ENCODE data around the gene RAET1E.
A peak's percentile ranks its signal among the peaks of the same experiment; 100 is the strongest.

The RAET1E gene

DNA sequence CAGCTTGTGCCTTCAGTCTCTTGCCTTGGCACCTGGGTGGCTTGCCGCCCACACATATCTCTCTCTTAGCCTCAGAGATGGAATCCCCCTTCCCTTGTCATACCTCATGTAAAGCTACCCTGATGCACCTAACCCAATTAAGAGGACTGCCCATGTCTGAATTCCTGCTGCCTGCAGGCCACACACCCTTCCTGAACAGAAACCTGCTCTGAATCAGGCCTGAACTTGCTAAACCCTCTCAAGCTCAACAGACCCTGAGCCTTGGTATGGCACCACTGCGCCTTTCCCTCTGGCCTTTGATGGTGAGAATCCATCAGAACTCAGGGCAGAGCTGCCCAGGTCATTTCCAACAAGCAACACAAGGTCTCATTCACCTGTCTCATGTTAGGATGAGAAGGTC, 19.8 kb upstream of the RAET1E start:
- DNase-seq (ENCODE audit: low spot score) = no peak
- no peak overlapping the region for H2BK15ac ChIP-seq (ENCODE audit: low read length)
- peaks cover 3 to 56% (median 26%) of the 10 kb centered on the region in 3 experiments for H3K27me3 ChIP-seq (ENCODE audit: control insufficient read depth in 3 of 3, insufficient read depth in 3 of 3, low read depth in 1 of 3, low read length in 3 of 3)
- H3K9me3 ChIP-seq (replicated peaks in 1 of 2; ENCODE audit: control insufficient read depth in 2 of 2, insufficient read depth in 1 of 2, low read depth in 1 of 2, low read length in 2 of 2) = peaks cover 0 to 2% of the 10 kb centered on the region in 2 donors
- H4K91ac ChIP-seq (ENCODE audit: low read depth, low read length, poor library complexity) = no peak overlapping the region
- H4K8ac ChIP-seq (ENCODE audit: low read depth, low read length) = no peak overlapping the region
- no peak overlapping the region for H2AK5ac ChIP-seq (ENCODE audit: low read depth, low read length)
- no peak overlapping the region for H3K27ac ChIP-seq (replicated peaks; ENCODE audit: low read length)
- H3K4ac ChIP-seq (ENCODE audit: low read length) = no peak overlapping the region
- H3K18ac ChIP-seq (ENCODE audit: low read length) = no peak overlapping the region
- H3K4me2 ChIP-seq (ENCODE audit: insufficient read depth, low read length, poor library complexity, severe bottlenecking) = no peak overlapping the region
- H3K4me1 ChIP-seq (ENCODE audit: control insufficient read depth in 2 of 2, insufficient read depth in 1 of 2, low read depth in 1 of 2, low read length in 2 of 2) = peaks cover 0 to under 1% of the 10 kb centered on the region in 2 donors
- H3K14ac ChIP-seq (ENCODE audit: low read length) = no peak overlapping the region
- no CpG with 5 or more reads among the region's 2 CpGs for WGBS, 2 donors (ENCODE audit: extremely low coverage in 2 of 2, insufficient read length in 2 of 2, insufficient replicate concordance in 1 of 2)
- H2BK5ac ChIP-seq (ENCODE audit: low read length) = no peak overlapping the region
- no peaks in the 10 kb centered on the region for H3K79me1 ChIP-seq (ENCODE audit: low read depth, low read length)
- no peak overlapping the region for H3K9ac ChIP-seq (ENCODE audit: low read depth, low read length, poor library complexity)
- H2AFZ ChIP-seq (ENCODE audit: low read length) = no peak overlapping the region
- H2BK12ac ChIP-seq (ENCODE audit: low read length) = no peak overlapping the region
- no peak overlapping the region for H2BK120ac ChIP-seq (ENCODE audit: low read depth, low read length)
- H3K23ac ChIP-seq (ENCODE audit: low read depth, low read length, poor library complexity) = no peak overlapping the region
- no peaks in the 10 kb centered on the region for H3K36me3 ChIP-seq (replicated peaks in 1 of 2; ENCODE audit: control insufficient read depth in 2 of 2, insufficient read depth in 2 of 2, low read length in 2 of 2)
- H3K4me3 ChIP-seq (ENCODE audit: low read length in 2 of 2) = no peak overlapping the region

DNA sequence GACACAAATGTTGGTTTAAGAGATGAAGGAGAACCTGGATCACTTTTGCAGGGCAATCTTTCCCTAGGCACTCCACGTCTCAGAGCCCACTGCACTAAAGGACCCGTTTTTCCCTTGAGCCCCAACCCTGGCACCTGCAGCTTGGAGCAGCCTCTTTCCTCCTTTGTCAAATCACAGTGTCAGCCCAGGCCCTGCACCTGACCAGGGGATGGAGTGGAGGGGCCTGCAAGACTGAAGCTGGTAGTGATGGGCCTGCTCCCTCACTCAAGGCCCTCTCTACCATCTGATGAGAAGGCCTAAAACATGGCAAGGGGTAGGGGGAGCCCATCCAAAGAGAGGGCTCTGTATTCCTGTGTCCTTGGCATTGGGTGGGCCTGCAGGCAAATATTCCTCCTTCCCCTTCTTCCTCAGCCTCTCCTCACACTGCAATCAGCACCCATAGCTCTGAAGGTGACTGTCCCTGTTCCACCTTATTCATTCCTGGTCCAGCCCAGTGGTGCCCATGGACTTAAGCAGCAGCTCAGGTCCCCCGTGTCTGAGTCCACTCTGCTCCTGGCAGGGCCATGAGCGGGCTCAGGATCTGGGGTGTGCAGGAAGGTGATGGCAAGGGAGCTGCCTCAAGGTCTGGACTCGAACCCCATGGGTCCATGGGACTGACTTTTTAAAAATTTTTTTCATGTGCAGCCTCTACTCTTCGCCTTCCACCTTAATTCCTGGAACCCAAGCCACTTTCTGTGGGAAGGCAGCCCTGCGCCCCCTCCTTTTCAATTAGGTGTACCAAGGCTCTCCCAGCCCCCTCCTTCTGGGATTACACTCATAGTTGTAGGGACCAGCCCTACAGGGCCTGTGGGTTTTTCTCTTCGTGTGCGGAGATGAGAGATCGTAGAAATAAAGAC, 18.3 kb upstream of the RAET1E start:
- Histone ChIP-seq H3K9me3 (replicated peaks in 1 of 2; ENCODE audit: control insufficient read depth in 2 of 2, insufficient read depth in 1 of 2, low read depth in 1 of 2, low read length in 2 of 2) (peaks cover 0 to under 1% of the 10 kb centered on the region in 2 donors), H2BK120ac (ENCODE audit: low read depth, low read length) (no peak overlapping the region), H3K27me3 (ENCODE audit: control insufficient read depth in 3 of 3, insufficient read depth in 3 of 3, low read depth in 1 of 3, low read length in 3 of 3) (peaks cover 0 to 41% (median 12%) of the 10 kb centered on the region in 3 experiments), H2BK5ac (ENCODE audit: low read length) (peak overlapping the region; percentile 16), H3K9ac (ENCODE audit: low read depth, low read length, poor library complexity) (no peak overlapping the region), H2AFZ (ENCODE audit: low read length) (no peak overlapping the region), H3K14ac (ENCODE audit: low read length) (no peak overlapping the region), H4K8ac (ENCODE audit: low read depth, low read length) (no peak overlapping the region), H2BK15ac (ENCODE audit: low read length) (no peak overlapping the region), H4K91ac (ENCODE audit: low read depth, low read length, poor library complexity) (no peak overlapping the region), H3K18ac (ENCODE audit: low read length) (no peak overlapping the region), H3K79me1 (ENCODE audit: low read depth, low read length) (no peaks in the 10 kb centered on the region), H3K4me1 (ENCODE audit: control insufficient read depth in 2 of 2, insufficient read depth in 1 of 2, low read depth in 1 of 2, low read length in 2 of 2) (no peaks in the 10 kb centered on the region), H3K4ac (ENCODE audit: low read length) (no peak overlapping the region), H3K23ac (ENCODE audit: low read depth, low read length, poor library complexity) (no peak overlapping the region), H2AK5ac (ENCODE audit: low read depth, low read length) (no peak overlapping the region), H2BK12ac (ENCODE audit: low read length) (no peak overlapping the region), H3K36me3 (replicated peaks in 1 of 2; ENCODE audit: control insufficient read depth in 2 of 2, insufficient read depth in 2 of 2, low read length in 2 of 2) (no peaks in the 10 kb centered on the region), H3K4me3 (ENCODE audit: low read length in 2 of 2) (peak overlapping the region in 1 of 2 donors; percentile 37), H3K4me2 (ENCODE audit: insufficient read depth, low read length, poor library complexity, severe bottlenecking) (no peak overlapping the region), H3K27ac (replicated peaks; ENCODE audit: low read length) (no peak overlapping the region)
- no peak for DNase-seq (ENCODE audit: low spot score)
- no CpG with 5 or more reads among the region's 10 CpGs for WGBS, 2 donors (ENCODE audit: extremely low coverage in 2 of 2, insufficient read length in 2 of 2, insufficient replicate concordance in 1 of 2)

- Histone ChIP-seq H3K14ac (ENCODE audit: low read length) (no peak overlapping the region), H3K4ac (ENCODE audit: low read length) (no peak overlapping the region), H2BK120ac (ENCODE audit: low read depth, low read length) (no peak overlapping the region), H3K9ac (ENCODE audit: low read depth, low read length, poor library complexity) (no peak overlapping the region), H2AK5ac (ENCODE audit: low read depth, low read length) (no peak overlapping the region), H2BK12ac (ENCODE audit: low read length) (no peak overlapping the region), H3K36me3 (replicated peaks in 1 of 2; ENCODE audit: control insufficient read depth in 2 of 2, insufficient read depth in 2 of 2, low read length in 2 of 2) (no peaks in the 10 kb centered on the region), H3K9me3 (replicated peaks in 1 of 2; ENCODE audit: control insufficient read depth in 2 of 2, insufficient read depth in 1 of 2, low read depth in 1 of 2, low read length in 2 of 2) (peaks cover 0 to 5% of the 10 kb centered on the region in 2 donors), H2BK15ac (ENCODE audit: low read length) (no peak overlapping the region), H4K91ac (ENCODE audit: low read depth, low read length, poor library complexity) (no peak overlapping the region), H3K23ac (ENCODE audit: low read depth, low read length, poor library complexity) (no peak overlapping the region), H3K4me2 (ENCODE audit: insufficient read depth, low read length, poor library complexity, severe bottlenecking) (no peak overlapping the region), H4K8ac (ENCODE audit: low read depth, low read length) (no peak overlapping the region), H3K27ac (replicated peaks; ENCODE audit: low read length) (no peak overlapping the region), H3K18ac (ENCODE audit: low read length) (no peak overlapping the region), H2BK5ac (ENCODE audit: low read length) (no peak overlapping the region), H2AFZ (ENCODE audit: low read length) (no peak overlapping the region), H3K4me1 (ENCODE audit: control insufficient read depth in 2 of 2, insufficient read depth in 1 of 2, low read depth in 1 of 2, low read length in 2 of 2) (no peaks in the 10 kb centered on the region), H3K27me3 (ENCODE audit: control insufficient read depth in 3 of 3, insufficient read depth in 3 of 3, low read depth in 1 of 3, low read length in 3 of 3) (peaks cover 0 to 22% (median 0%) of the 10 kb centered on the region in 3 experiments), H3K4me3 (ENCODE audit: low read length in 2 of 2) (peak overlapping the region in 1 of 2 donors; percentile 5), H3K79me1 (ENCODE audit: low read depth, low read length) (peaks cover 3% of the 10 kb centered on the region)
- WGBS, 2 donors (ENCODE audit: extremely low coverage in 2 of 2, insufficient read length in 2 of 2, insufficient replicate concordance in 1 of 2) = no CpG with 5 or more reads among the region's 9 CpGs
- no peak for DNase-seq (ENCODE audit: low spot score)
Observed at GRCh38 chr6:149913540-149914240, 15.8 kb upstream of the RAET1E start.

DNA sequence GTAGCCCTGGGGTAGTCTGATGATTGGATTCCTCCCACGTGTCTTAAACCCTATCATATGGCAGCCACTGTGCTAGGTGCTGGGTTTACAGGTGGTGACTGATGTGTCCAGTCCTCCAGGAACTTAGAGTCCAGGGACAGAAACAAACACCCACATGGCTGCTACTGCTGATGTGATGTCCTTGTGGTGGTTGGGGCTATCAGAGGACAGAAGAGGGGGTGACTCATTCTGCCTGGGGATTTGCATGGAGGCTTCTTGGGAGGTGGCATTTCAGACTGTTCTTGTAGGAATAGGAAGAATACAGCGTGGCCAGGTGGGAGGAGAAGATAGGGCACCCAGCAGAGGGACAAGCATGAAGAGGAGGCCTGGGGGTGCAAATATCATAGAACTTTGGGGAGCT, 15.2 kb upstream of the RAET1E start:
- WGBS, 2 donors (ENCODE audit: extremely low coverage in 2 of 2, insufficient read length in 2 of 2, insufficient replicate concordance in 1 of 2) = no CpG with 5 or more reads among the region's 2 CpGs
- Histone ChIP-seq H3K23ac (ENCODE audit: low read depth, low read length, poor library complexity) (no peak overlapping the region), H3K4me2 (ENCODE audit: insufficient read depth, low read length, poor library complexity, severe bottlenecking) (no peak overlapping the region), H3K36me3 (replicated peaks in 1 of 2; ENCODE audit: control insufficient read depth in 2 of 2, insufficient read depth in 2 of 2, low read length in 2 of 2) (no peaks in the 10 kb centered on the region), H2AFZ (ENCODE audit: low read length) (no peak overlapping the region), H4K91ac (ENCODE audit: low read depth, low read length, poor library complexity) (no peak overlapping the region), H2BK15ac (ENCODE audit: low read length) (no peak overlapping the region), H2BK5ac (ENCODE audit: low read length) (no peak overlapping the region), H2BK120ac (ENCODE audit: low read depth, low read length) (no peak overlapping the region), H3K79me1 (ENCODE audit: low read depth, low read length) (peaks cover 3% of the 10 kb centered on the region), H2AK5ac (ENCODE audit: low read depth, low read length) (no peak overlapping the region), H3K9ac (ENCODE audit: low read depth, low read length, poor library complexity) (no peak overlapping the region), H4K8ac (ENCODE audit: low read depth, low read length) (no peak overlapping the region), H3K27me3 (ENCODE audit: control insufficient read depth in 3 of 3, insufficient read depth in 3 of 3, low read depth in 1 of 3, low read length in 3 of 3) (peaks cover 0 to 16% (median 0%) of the 10 kb centered on the region in 3 experiments), H3K4me3 (ENCODE audit: low read length in 2 of 2) (no peak overlapping the region), H3K4me1 (ENCODE audit: control insufficient read depth in 2 of 2, insufficient read depth in 1 of 2, low read depth in 1 of 2, low read length in 2 of 2) (no peaks in the 10 kb centered on the region), H2BK12ac (ENCODE audit: low read length) (no peak overlapping the region), H3K18ac (ENCODE audit: low read length) (no peak overlapping the region), H3K4ac (ENCODE audit: low read length) (no peak overlapping the region), H3K27ac (replicated peaks; ENCODE audit: low read length) (no peak overlapping the region), H3K9me3 (replicated peaks in 1 of 2; ENCODE audit: control insufficient read depth in 2 of 2, insufficient read depth in 1 of 2, low read depth in 1 of 2, low read length in 2 of 2) (peaks cover 0 to 8% of the 10 kb centered on the region in 2 donors), H3K14ac (ENCODE audit: low read length) (no peak overlapping the region)
- DNase-seq (ENCODE audit: low spot score) = no peak
